IMR-90 (cell line): ENCODE data around the gene PEX16. TPM values are rescaled to one million over a fixed set of nuclear protein-coding genes. Genes with fewer than 3 reads are reported as not detected.

Experiments used
- ATAC-seq: fragments of 200-7000 bp; cut with Tn5 transposase; 2 replicates; pipeline ENCODE4 v1.9.1; 2020; ENCODE audit warnings: low read depth, mild to moderate bottlenecking, moderate library complexity
- BruUV-seq: library from RNA; stranded (reverse); fragments of 400-500 nt; replicated peaks from 2 replicates; lab custom pipeline; 2021; lab: Mats Ljungman, UMichigan
- CTCF ChIA-PET: fragments of 300-600 bp; formaldehyde crosslinking; extraction: SDS; loops from one replicate; lab custom pipeline; 2021; ENCODE audit warnings: antibody characterized with exemption; lab: Yijun Ruan, JAX
- POLR2A ChIA-PET: fragments of 300-600 bp; sonication (Branson Sonifier 250); formaldehyde crosslinking; loops from one replicate; lab custom pipeline; 2022; ENCODE audit warnings: antibody characterized with exemption; ENCODE audit not compliant: unreplicated experiment; lab: Charles Lee
- DNase-seq: peaks from one replicate; pipeline ENCODE4 v3.0.0; 2013
- H2AFZ ChIP-seq: replicated peaks from 2 replicates; pipeline ENCODE3; 2013; ENCODE audit warnings: low read length, mild to moderate bottlenecking; ENCODE audit not compliant: poor library complexity
- H2AK5ac ChIP-seq: 2 replicates; pipeline ENCODE4 v1.6.1; 2013; ENCODE audit warnings: low read depth, low read length, inconsistent platforms
- H2AK9ac ChIP-seq: replicated peaks from 2 replicates; pipeline ENCODE3; 2013; ENCODE audit warnings: mild to moderate bottlenecking, low read depth, low read length, moderate library complexity; ENCODE audit not compliant: poor library complexity
- H2BK120ac ChIP-seq: 2 replicates; pipeline ENCODE4 v1.6.1; 2013; ENCODE audit warnings: low read depth, low read length, inconsistent platforms
- H2BK15ac ChIP-seq: 3 replicates; pipeline ENCODE4 v1.6.1; 2013; ENCODE audit warnings: low read depth, low read length, inconsistent platforms
- H2BK20ac ChIP-seq: 2 replicates; pipeline ENCODE4 v1.6.1; 2013; ENCODE audit warnings: low read depth, mild to moderate bottlenecking, inconsistent platforms, low read length, moderate library complexity
- H2BK5ac ChIP-seq: 2 replicates; pipeline ENCODE4 v1.6.1; 2013; ENCODE audit warnings: mild to moderate bottlenecking, low read depth, low read length, inconsistent platforms; ENCODE audit not compliant: poor library complexity, severe bottlenecking
- H3K14ac ChIP-seq: replicated peaks from 2 replicates; pipeline ENCODE4 v1.6.1; 2013; ENCODE audit warnings: low read depth, low read length, inconsistent platforms
- H3K18ac ChIP-seq: 2 replicates; pipeline ENCODE4 v1.6.1; 2013; ENCODE audit warnings: low read depth, low read length, control low read depth
- H3K23ac ChIP-seq: 2 replicates; pipeline ENCODE4 v1.6.1; 2013; ENCODE audit warnings: low read depth, low read length, inconsistent platforms
- H3K27ac ChIP-seq: 2 replicates; pipeline ENCODE4 v1.5.1; 2013; ENCODE audit warnings: mild to moderate bottlenecking, control low read depth, low read length; ENCODE audit not compliant: insufficient read depth
- H3K27me3 ChIP-seq: 2 replicates; pipeline ENCODE4 v1.6.1; 2013; ENCODE audit warnings: low read length; ENCODE audit not compliant: control insufficient read depth, insufficient read depth
- H3K36me3 ChIP-seq: 2 replicates; pipeline ENCODE4 v1.6.1; 2013; ENCODE audit warnings: low read length, mixed read lengths; ENCODE audit not compliant: control insufficient read depth, insufficient read depth
- H3K4ac ChIP-seq: 2 replicates; pipeline ENCODE4 v1.6.1; 2013; ENCODE audit warnings: low read depth, low read length, inconsistent platforms
- H3K4me1 ChIP-seq: 2 replicates; pipeline ENCODE4 v1.6.1; 2013; ENCODE audit warnings: low read length, mixed read lengths; ENCODE audit not compliant: control insufficient read depth, insufficient read depth
- H3K4me2 ChIP-seq: 2 replicates; pipeline ENCODE4 v1.6.1; 2013; ENCODE audit warnings: low read depth, mild to moderate bottlenecking, control low read depth, low read length, moderate library complexity
- H3K4me3 ChIP-seq: 2 replicates; pipeline ENCODE4 v1.5.1; 2013; ENCODE audit warnings: low read depth, mild to moderate bottlenecking, control low read depth, low read length, moderate library complexity; ENCODE audit not compliant: insufficient read depth
- H3K56ac ChIP-seq: 2 replicates; pipeline ENCODE4 v1.6.1; 2013; ENCODE audit warnings: low read length, inconsistent platforms; ENCODE audit not compliant: insufficient read depth; ENCODE audit errors: extremely low read depth
- H3K79me1 ChIP-seq, 2 experiments: 2 replicates each; pipeline ENCODE4 v1.6.1; 2013; ENCODE audit warnings: low read length in 2 of 2, inconsistent platforms in 1 of 2, low read depth in 1 of 2
- H3K9ac ChIP-seq: 2 replicates; pipeline ENCODE4 v1.6.1; 2013; ENCODE audit warnings: low read depth, low read length, control low read depth
- H3K9me1 ChIP-seq: 2 replicates; pipeline ENCODE4 v1.6.1; 2013; ENCODE audit warnings: low read length, inconsistent platforms; ENCODE audit not compliant: insufficient read depth
- H3K9me3 ChIP-seq: 2 replicates; pipeline ENCODE4 v1.6.1; 2013; ENCODE audit warnings: low read length; ENCODE audit not compliant: control insufficient read depth, insufficient read depth
- H4K20me1 ChIP-seq: 2 replicates; pipeline ENCODE4 v1.6.1; 2013; ENCODE audit warnings: low read length, inconsistent platforms; ENCODE audit not compliant: insufficient read depth
- H4K5ac ChIP-seq: 2 replicates; pipeline ENCODE4 v1.6.1; 2013; ENCODE audit warnings: mild to moderate bottlenecking, low read depth, low read length, control low read depth
- H4K8ac ChIP-seq, 2 experiments: 2 replicates each; pipeline ENCODE4 v1.6.1; 2013; ENCODE audit warnings: low read depth in 2 of 2, low read length in 2 of 2, control low read depth in 1 of 2, inconsistent platforms in 1 of 2
- H4K91ac ChIP-seq: 2 replicates; pipeline ENCODE4 v1.6.1; 2013; ENCODE audit warnings: low read depth, low read length, inconsistent platforms; ENCODE audit not compliant: insufficient read depth
- BHLHE40 ChIP-seq: fragments of 150-350 bp; IDR thresholded peaks from 2 replicates; pipeline ENCODE4 v1.6.1; 2016; ENCODE audit warnings: mild to moderate bottlenecking, low read depth, low read length
- CEBPB ChIP-seq: IDR thresholded peaks from 2 replicates; pipeline ENCODE4 v1.6.1; 2012; ENCODE audit warnings: low read depth, low read length, improper control_type of control experiment
- CHD1 ChIP-seq: IDR thresholded peaks from 2 replicates; pipeline ENCODE4 v1.6.1; 2012; ENCODE audit warnings: low read depth, low read length, improper control_type of control experiment
- FOS ChIP-seq: fragments of 150-350 bp; IDR thresholded peaks from 2 replicates; pipeline ENCODE4 v1.6.1; 2016; ENCODE audit warnings: low read depth, low read length
- MAFK ChIP-seq: IDR thresholded peaks from 2 replicates; pipeline ENCODE4 v1.6.1; 2012; ENCODE audit warnings: low read depth, low read length, improper control_type of control experiment
- MAZ ChIP-seq: IDR thresholded peaks from 2 replicates; pipeline ENCODE4 v1.6.1; 2012; ENCODE audit warnings: low read depth, mild to moderate bottlenecking, low read length, improper control_type of control experiment, moderate library complexity, borderline replicate concordance
- MXI1 ChIP-seq: IDR thresholded peaks from 2 replicates; pipeline ENCODE4 v1.6.1; 2012; ENCODE audit warnings: low read depth, mild to moderate bottlenecking, low read length, moderate library complexity, borderline replicate concordance
- NFE2L2 ChIP-seq: fragments of 150-350 bp; IDR thresholded peaks from 2 replicates; pipeline ENCODE4 v1.6.1; 2016; ENCODE audit warnings: low read depth, mild to moderate bottlenecking, low read length
- POLR2A ChIP-seq: IDR thresholded peaks from 2 replicates; pipeline ENCODE4 v1.6.1; 2012; ENCODE audit warnings: mild to moderate bottlenecking, low read depth, low read length
- RAD21 ChIP-seq: IDR thresholded peaks from 2 replicates; pipeline ENCODE4 v1.6.1; 2012; ENCODE audit warnings: low read length, improper control_type of control experiment
- RCOR1 ChIP-seq: IDR thresholded peaks from 2 replicates; pipeline ENCODE4 v1.6.1; 2012; ENCODE audit warnings: mild to moderate bottlenecking, low read length, improper control_type of control experiment; ENCODE audit not compliant: insufficient replicate concordance
- RFX5 ChIP-seq: IDR thresholded peaks from 2 replicates; pipeline ENCODE4 v1.8.0; 2012; ENCODE audit warnings: low read depth, mild to moderate bottlenecking, low read length, moderate library complexity
- SMC3 ChIP-seq: fragments of 150-350 bp; IDR thresholded peaks from 2 replicates; pipeline ENCODE4 v1.6.1; 2016; ENCODE audit warnings: low read depth, mild to moderate bottlenecking, antibody characterized with exemption, low read length, moderate library complexity
- WGBS, 2 experiments: methylation state at CpG; one replicate each; pipeline versions ENCODE4 v1.1.5 to v1.1.7; 2013; ENCODE audit warnings: missing lambda C conversion rate in 2 of 2; ENCODE audit not compliant: insufficient read length in 1 of 2; ENCODE audit errors: extremely low coverage in 2 of 2; 5-methylcytosine and 5-hydroxymethylcytosine counted together
- dilution Hi-C: fragments of 300-500 bp; cut with HindIII; formaldehyde crosslinking; loops from one replicate; pipeline ENCODE4 v1.14.3; 2018; ENCODE audit warnings: low sequenced_read_pairs; ENCODE audit not compliant: unreplicated experiment
- in situ Hi-C: fragments of 300-500 bp; cut with MboI; formaldehyde crosslinking; loops from 3 replicates; pipeline ENCODE4 v1.14.3; 2019; ENCODE audit warnings: low sequenced_read_pairs, inconsistent platforms, mixed read lengths
- intact Hi-C: fragments of 100-400 bp; cut with micrococcal nuclease; formaldehyde crosslinking; loops from 2 replicates; pipeline ENCODE4 v1.10.0; 2022
- polyA plus RNA-seq, 3 experiments: library from polyadenylated mRNA; depleted of rRNA; stranded (reverse); fragments of >200 nt; gene quantifications; 2 replicates each; pipeline ENCODE4 v1.2.3, GENCODE V29; 2012; ENCODE audit warnings: low replicate concordance in 1 of 3
- total RNA-seq: library from RNA; depleted of rRNA; stranded (reverse); fragments of >200 nt; gene quantifications from 2 replicates; pipeline ENCODE4 v1.2.3, GENCODE V29; 2012
- TF ChIP-seq, protein P1 (sequence below): fragments of 150-350 bp; IDR thresholded peaks from 2 replicates; pipeline ENCODE4 v1.6.1; 2017; ENCODE audit warnings: mild to moderate bottlenecking, antibody characterized with exemption, low read length, low read depth
- TF ChIP-seq, protein P2 (sequence below): conservative IDR thresholded peaks from 2 replicates; pipeline ENCODE4 v1.5.1; 2012; ENCODE audit warnings: mild to moderate bottlenecking, low read depth, low read length, improper control_type of control experiment
- TF ChIP-seq, protein P3 (sequence below): fragments of 150-350 bp; IDR thresholded peaks from 2 replicates; pipeline ENCODE4 v1.6.1; 2016; ENCODE audit warnings: low read depth, mild to moderate bottlenecking, low read length, moderate library complexity, borderline replicate concordance

Gene PEX16
- total and polyA plus RNA-seq, 2 of the 4 experiments (the other 2 are of a cell fraction), result 17.9 to 23.3 TPM

GRCh38 chr11:45884596-45885185 lies 33.0 kb downstream of the PEX16 start:
- no TSS peak for BruUV-seq
- H2BK120ac ChIP-seq, result no peak overlapping the region
- intact Hi-C loops (no loop called here), dilution Hi-C loops (no loop called here), in situ Hi-C loops (no loop called here)
- H3K9ac ChIP-seq, result no peak overlapping the region
- no peak overlapping the region for H3K4me3 ChIP-seq
- no peak overlapping the region; the same call in 1 of the 2 replicates for H3K56ac ChIP-seq
- POLR2A ChIA-PET, result no interaction called here
- H4K91ac ChIP-seq, result no peak overlapping the region
- H2AK9ac ChIP-seq, result no peak overlapping the region
- 84% methylated on average over 8 of the region's 10 CpGs; no CpG with 5 or more reads in 1 of the 2 experiments for WGBS, 2 experiments
- H2AFZ ChIP-seq, result no peak overlapping the region
- no peak overlapping the region for H3K18ac ChIP-seq
- no peak overlapping the region for H2BK5ac ChIP-seq
- no peak overlapping the region for H3K23ac ChIP-seq
- peaks cover 18% of the 10 kb centered on the region for H3K36me3 ChIP-seq
- TF ChIP-seq, protein P1, sequence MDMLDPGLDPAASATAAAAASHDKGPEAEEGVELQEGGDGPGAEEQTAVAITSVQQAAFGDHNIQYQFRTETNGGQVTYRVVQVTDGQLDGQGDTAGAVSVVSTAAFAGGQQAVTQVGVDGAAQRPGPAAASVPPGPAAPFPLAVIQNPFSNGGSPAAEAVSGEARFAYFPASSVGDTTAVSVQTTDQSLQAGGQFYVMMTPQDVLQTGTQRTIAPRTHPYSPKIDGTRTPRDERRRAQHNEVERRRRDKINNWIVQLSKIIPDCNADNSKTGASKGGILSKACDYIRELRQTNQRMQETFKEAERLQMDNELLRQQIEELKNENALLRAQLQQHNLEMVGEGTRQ, result no peak
- TF ChIP-seq CHD1 (no peak), FOS (no peak), POLR2A (no peak), BHLHE40 (no peak), RFX5 (no peak), RAD21 (no peak), MAZ (no peak), NFE2L2 (no peak), SMC3 (no peak), CEBPB (no peak), MAFK (no peak), MXI1 (no peak), RCOR1 (no peak)
- TF ChIP-seq, protein P2, sequence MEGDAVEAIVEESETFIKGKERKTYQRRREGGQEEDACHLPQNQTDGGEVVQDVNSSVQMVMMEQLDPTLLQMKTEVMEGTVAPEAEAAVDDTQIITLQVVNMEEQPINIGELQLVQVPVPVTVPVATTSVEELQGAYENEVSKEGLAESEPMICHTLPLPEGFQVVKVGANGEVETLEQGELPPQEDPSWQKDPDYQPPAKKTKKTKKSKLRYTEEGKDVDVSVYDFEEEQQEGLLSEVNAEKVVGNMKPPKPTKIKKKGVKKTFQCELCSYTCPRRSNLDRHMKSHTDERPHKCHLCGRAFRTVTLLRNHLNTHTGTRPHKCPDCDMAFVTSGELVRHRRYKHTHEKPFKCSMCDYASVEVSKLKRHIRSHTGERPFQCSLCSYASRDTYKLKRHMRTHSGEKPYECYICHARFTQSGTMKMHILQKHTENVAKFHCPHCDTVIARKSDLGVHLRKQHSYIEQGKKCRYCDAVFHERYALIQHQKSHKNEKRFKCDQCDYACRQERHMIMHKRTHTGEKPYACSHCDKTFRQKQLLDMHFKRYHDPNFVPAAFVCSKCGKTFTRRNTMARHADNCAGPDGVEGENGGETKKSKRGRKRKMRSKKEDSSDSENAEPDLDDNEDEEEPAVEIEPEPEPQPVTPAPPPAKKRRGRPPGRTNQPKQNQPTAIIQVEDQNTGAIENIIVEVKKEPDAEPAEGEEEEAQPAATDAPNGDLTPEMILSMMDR, result no peak
- TF ChIP-seq, protein P3, sequence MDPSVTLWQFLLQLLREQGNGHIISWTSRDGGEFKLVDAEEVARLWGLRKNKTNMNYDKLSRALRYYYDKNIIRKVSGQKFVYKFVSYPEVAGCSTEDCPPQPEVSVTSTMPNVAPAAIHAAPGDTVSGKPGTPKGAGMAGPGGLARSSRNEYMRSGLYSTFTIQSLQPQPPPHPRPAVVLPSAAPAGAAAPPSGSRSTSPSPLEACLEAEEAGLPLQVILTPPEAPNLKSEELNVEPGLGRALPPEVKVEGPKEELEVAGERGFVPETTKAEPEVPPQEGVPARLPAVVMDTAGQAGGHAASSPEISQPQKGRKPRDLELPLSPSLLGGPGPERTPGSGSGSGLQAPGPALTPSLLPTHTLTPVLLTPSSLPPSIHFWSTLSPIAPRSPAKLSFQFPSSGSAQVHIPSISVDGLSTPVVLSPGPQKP, result no peak
- no peak overlapping the region for H4K8ac ChIP-seq
- peaks cover 0 to 3% of the 10 kb centered on the region in 2 experiments; a peak in 1 of 4 replicates for H3K79me1 ChIP-seq
- no peaks in the 10 kb centered on the region for H3K9me3 ChIP-seq
- CTCF ChIA-PET, result no interaction called here
- no peak for ATAC-seq
- no peak overlapping the region for H3K14ac ChIP-seq
- no peak overlapping the region for H3K27ac ChIP-seq
- no peak for DNase-seq
- no peak overlapping the region for H2BK20ac ChIP-seq
- peaks cover 20% of the 10 kb centered on the region for H3K27me3 ChIP-seq
- H3K4me2 ChIP-seq, result no peak overlapping the region
- H4K20me1 ChIP-seq, result peaks cover 27% of the 10 kb centered on the region
- H3K4me1 ChIP-seq, result peaks cover 2% of the 10 kb centered on the region; the same call in 1 of the 2 replicates
- H3K9me1 ChIP-seq, result peaks cover 4% of the 10 kb centered on the region; the same call in 1 of the 2 replicates
- H3K4ac ChIP-seq, result no peak overlapping the region
- H2BK15ac ChIP-seq, result no peak overlapping the region
- no peak overlapping the region for H4K5ac ChIP-seq
- H2AK5ac ChIP-seq, result no peak overlapping the region
